ENCODE results near the gene MYL6B.
"Not testable (repeated sequence)": the region's sequence is repeated elsewhere in the genome, so short reads cannot be mapped to it uniquely, and the experiment has no call there.

Gene MYL6B

GRCh38 chr12:56152132-56152755 is at the start of gene MYL6B:
Gene MYL6B, plus strand, starts transcription at chr12:56152587. Its CDS starts 1,332 bp downstream, at chr12:56153919.
- peak; percentile 72 for DNase-seq

- no peak for DNase-seq
These were observed 49.7 kb upstream of the MYL6B start for GRCh38 chr12:56102683-56103065.

- no peak for DNase-seq
These were observed 49.2 kb upstream of the MYL6B start for GRCh38 chr12:56103066-56103711.

GRCh38 chr12:56103823-56104108 is 48.6 kb upstream of the MYL6B start:
- DNase-seq, result no peak

- peak; percentile 96 for DNase-seq
These were observed 48.1 kb upstream of the MYL6B start, which contains the start of gene PA2G4 for GRCh38 chr12:56104109-56104814. Gene PA2G4, plus strand, starts transcription at chr12:56104559. Its CDS starts 179 bp downstream, at chr12:56104738.

GRCh38 chr12:56104815-56105608 is 47.4 kb upstream of the MYL6B start:
- no peak for DNase-seq

GRCh38 chr12:56105609-56105902 is 46.8 kb upstream of the MYL6B start:
- no peak for DNase-seq

GRCh38 chr12:56107242-56107641 is 45.1 kb upstream of the MYL6B start:
- no peak for DNase-seq

GRCh38 chr12:56110571-56110970 is 41.8 kb upstream of the MYL6B start:
- DNase-seq, result no peak

- no peak for DNase-seq
These were observed 38.3 kb upstream of the MYL6B start for GRCh38 chr12:56114084-56114483.

GRCh38 chr12:56115329-56115728 is 37.1 kb upstream of the MYL6B start:
- no peak for DNase-seq

- DNase-seq, result peak; percentile 91
These were observed 35.9 kb upstream of the MYL6B start, which contains the start of gene RPL41 for GRCh38 chr12:56116267-56117081. Gene RPL41, plus strand, starts transcription at chr12:56116633.

GRCh38 chr12:56117082-56117706 is 35.2 kb upstream of the MYL6B start:
- not testable (repeated sequence) for DNase-seq

- peak; percentile 98 for DNase-seq
These were observed 34.4 kb upstream of the MYL6B start, which contains the start of gene ZC3H10 for GRCh38 chr12:56117778-56118687. Gene ZC3H10, plus strand, starts transcription at chr12:56118266. Its CDS starts 2,297 bp downstream, at chr12:56120563.

- DNase-seq, result peak; percentile 31
These were observed 33.6 kb upstream of the MYL6B start for GRCh38 chr12:56118688-56119357.

- DNase-seq, result peak; percentile 61
These were observed 33.0 kb upstream of the MYL6B start for GRCh38 chr12:56119361-56119796.

- no peak for DNase-seq
These were observed 32.1 kb upstream of the MYL6B start for GRCh38 chr12:56120158-56120846.

- DNase-seq, result no peak
These were observed 31.1 kb upstream of the MYL6B start for GRCh38 chr12:56121204-56121870.

- DNase-seq, result no peak
These were observed 29.8 kb upstream of the MYL6B start for GRCh38 chr12:56122637-56123036.

Data from NCI-H1092 treated with DMSO at 0.1 percent for 48 hours (cell line).